CD8-positive, alpha-beta memory T cell (primary cell): ENCODE measurements around the gene KRTAP10-11. TPM values are rescaled to one million over a fixed set of nuclear protein-coding genes. Genes with fewer than 3 reads are reported as not detected.
A peak's percentile ranks its signal among the peaks of the same experiment; 100 is the strongest.

Source experiments
- CTCF ChIA-PET: fragments of 350-600 bp; sonication (Branson Sonifier 250); formaldehyde crosslinking; loops from one replicate; lab custom pipeline; 2021; ENCODE audit warnings: antibody characterized with exemption; lab: Charles Lee
- POLR2A ChIA-PET: fragments of 350-600 bp; sonication (Branson Sonifier 250); formaldehyde crosslinking; loops from one replicate; lab custom pipeline; 2021; ENCODE audit warnings: antibody characterized with exemption; lab: Charles Lee
- DNase-seq, 5 donors: peaks; one replicate each; pipeline versions ENCODE4 v3.0.0 to v3.0.0-alpha.2; 2020 to 2022; ENCODE audit warnings: mixed read lengths in 1 of 5
- H3K27ac ChIP-seq: one replicate; pipeline ENCODE4 v1.7.0; 2013; ENCODE audit warnings: low read depth, mild to moderate bottlenecking, low read length, moderate library complexity
- H3K27me3 ChIP-seq: 2 replicates; pipeline ENCODE4 v1.7.0; 2013; ENCODE audit warnings: low read length, mild to moderate bottlenecking; ENCODE audit not compliant: insufficient read depth, poor library complexity, severe bottlenecking
- H3K36me3 ChIP-seq: 2 replicates; pipeline ENCODE4 v1.7.0; 2013; ENCODE audit warnings: mild to moderate bottlenecking, low read length, moderate library complexity; ENCODE audit not compliant: insufficient read depth
- H3K4me1 ChIP-seq: 2 replicates; pipeline ENCODE4 v1.7.0; 2013; ENCODE audit warnings: mild to moderate bottlenecking, low read length, moderate library complexity; ENCODE audit not compliant: insufficient read depth
- H3K4me3 ChIP-seq: 2 replicates; pipeline ENCODE4 v1.7.0; 2013; ENCODE audit warnings: mild to moderate bottlenecking, low read length
- H3K9me3 ChIP-seq: 2 replicates; pipeline ENCODE4 v1.7.0; 2013; ENCODE audit warnings: mild to moderate bottlenecking, low read length
- H3K27ac Mint-ChIP-seq, 8 donors: one replicate each; pipeline ENCODE4 v1.8.0; 2020 to 2021; ENCODE audit warnings: mixed read lengths in 8 of 8, mild to moderate bottlenecking in 6 of 8, inconsistent platforms in 3 of 8, moderate library complexity in 3 of 8
- H3K27me3 Mint-ChIP-seq, 2 donors: one replicate each; pipeline ENCODE4 v1.8.0; 2020 to 2021; ENCODE audit warnings: mixed read lengths in 2 of 2, mild to moderate bottlenecking in 1 of 2, moderate library complexity in 1 of 2
- H3K36me3 Mint-ChIP-seq, 3 donors: one replicate each; pipeline ENCODE4 v1.8.0; 2020 to 2021; ENCODE audit warnings: mixed read lengths in 3 of 3, inconsistent platforms in 1 of 3, mild to moderate bottlenecking in 1 of 3
- H3K4me1 Mint-ChIP-seq, 3 donors: one replicate each; pipeline ENCODE4 v1.8.0; 2020 to 2021; ENCODE audit warnings: mixed read lengths in 3 of 3, inconsistent platforms in 1 of 3, mild to moderate bottlenecking in 1 of 3
- H3K4me3 Mint-ChIP-seq, 7 donors: one replicate each; pipeline ENCODE4 v1.8.0; 2020 to 2021; ENCODE audit warnings: mixed read lengths in 7 of 7, mild to moderate bottlenecking in 6 of 7, moderate library complexity in 4 of 7, inconsistent platforms in 2 of 7
- H3K9me3 Mint-ChIP-seq, 5 donors: one replicate each; pipeline ENCODE4 v1.8.0; 2020 to 2022; ENCODE audit warnings: mixed read lengths in 5 of 5, mild to moderate bottlenecking in 3 of 5, moderate library complexity in 2 of 5, inconsistent platforms in 1 of 5
- polyA plus RNA-seq: library from polyadenylated mRNA; unstranded; fragments of 300-500 nt; fragmentation: Illumina TruSeq; gene quantifications from one replicate; pipeline ENCODE4 v1.2.3, GENCODE V29; 2021
- total RNA-seq, 2 experiments: library from RNA; stranded (reverse); gene quantifications; one replicate each; pipeline ENCODE4 v1.2.3, GENCODE V29; 2021

Gene KRTAP10-11
- total and polyA plus RNA-seq, 3 experiments from 2014 or later: not detected

GRCh38 chr21:44647222-44647552 lies 973 bp downstream of the KRTAP10-11 start:
- no peak for DNase-seq
- POLR2A ChIA-PET: interaction anchor here (0.5 kb wide), 1 partner anchor 35 kb away, joined by 3 read pairs; no protein-coding TSS in a partner anchor
- Histone ChIP-seq H3K9me3 (no peaks in the 10 kb centered on the region), H3K36me3 (no peaks in the 10 kb centered on the region), H3K27me3 (no peaks in the 10 kb centered on the region), H3K27ac (no peak overlapping the region), H3K4me3 (no peak overlapping the region), H3K4me1 (no peaks in the 10 kb centered on the region)
- H3K27ac Mint-ChIP-seq: peak overlapping the region in 2 of 8 donors; percentile 12 to 45
- no peaks in the 10 kb centered on the region for H3K27me3 Mint-ChIP-seq
- CTCF ChIA-PET: no interaction called here
- H3K4me3 Mint-ChIP-seq: no peak overlapping the region
- H3K36me3 Mint-ChIP-seq: peaks cover 1 to 20% (median 5%) of the 10 kb centered on the region in 3 donors
- peaks cover 0 to 10% (median 9%) of the 10 kb centered on the region in 3 donors for H3K4me1 Mint-ChIP-seq
- H3K9me3 Mint-ChIP-seq: peaks cover 19 to 33% (median 26%) of the 10 kb centered on the region in 5 donors

GRCh38 chr21:44648557-44649311 lies 2.5 kb downstream of the KRTAP10-11 start:
- peaks cover 0 to 11% (median 5%) of the 10 kb centered on the region in 3 donors for H3K36me3 Mint-ChIP-seq
- POLR2A ChIA-PET: no interaction called here
- CTCF ChIA-PET: interaction anchor here (1.1 to 1.4 kb wide), 3 partner anchors 10 to 138 kb away, joined by 3 to 4 read pairs (median 3); no protein-coding TSS in a partner anchor
- Histone ChIP-seq H3K4me1 (peaks cover 6% of the 10 kb centered on the region), H3K27me3 (no peaks in the 10 kb centered on the region), H3K9me3 (no peaks in the 10 kb centered on the region), H3K4me3 (no peak overlapping the region), H3K36me3 (no peaks in the 10 kb centered on the region), H3K27ac (no peak overlapping the region)
- H3K9me3 Mint-ChIP-seq: peaks cover 14 to 23% (median 18%) of the 10 kb centered on the region in 5 donors
- no peaks in the 10 kb centered on the region for H3K27me3 Mint-ChIP-seq
- DNase-seq: no peak
- peak overlapping the region in 1 of 8 donors; percentile 58 for H3K27ac Mint-ChIP-seq
- peak overlapping the region in 1 of 7 donors; percentile 59 for H3K4me3 Mint-ChIP-seq
- peaks cover 6 to 21% (median 18%) of the 10 kb centered on the region in 3 donors for H3K4me1 Mint-ChIP-seq

GRCh38 chr21:44649521-44650100 lies 3.4 kb downstream of the KRTAP10-11 start:
- H3K36me3 ChIP-seq: no peaks in the 10 kb centered on the region
- Mint-ChIP-seq H3K27ac (peak overlapping the region in 2 of 8 donors; percentile 22 to 47), H3K27me3 (no peaks in the 10 kb centered on the region), H3K4me1 (peaks cover 14 to 30% (median 27%) of the 10 kb centered on the region in 3 donors), H3K36me3 (peaks cover 0 to 6% (median 4%) of the 10 kb centered on the region in 3 donors), H3K4me3 (no peak overlapping the region), H3K9me3 (peaks cover 6 to 15% (median 14%) of the 10 kb centered on the region in 5 donors)
- POLR2A ChIA-PET: no interaction called here
- CTCF ChIA-PET: interaction anchor here (1.1 to 1.4 kb wide), 3 partner anchors 9 to 139 kb away, joined by 3 to 4 read pairs (median 3); no protein-coding TSS in a partner anchor
- H3K9me3 ChIP-seq: no peaks in the 10 kb centered on the region
- H3K27ac ChIP-seq: no peak overlapping the region
- no peaks in the 10 kb centered on the region for H3K27me3 ChIP-seq
- no peak overlapping the region for H3K4me3 ChIP-seq
- H3K4me1 ChIP-seq: peaks cover 15% of the 10 kb centered on the region
- no peak for DNase-seq

- Histone ChIP-seq H3K27me3 (no peaks in the 10 kb centered on the region), H3K4me1 (peaks cover 23% of the 10 kb centered on the region), H3K4me3 (no peak overlapping the region), H3K27ac (no peak overlapping the region), H3K9me3 (no peaks in the 10 kb centered on the region), H3K36me3 (no peaks in the 10 kb centered on the region)
- ChIA-PET POLR2A (no interaction called here), CTCF (interaction anchor here (1.4 kb wide), 1 partner anchor 140 kb away, joined by 4 read pairs; no protein-coding TSS in a partner anchor)
- H3K27ac Mint-ChIP-seq: peak overlapping the region in 4 of 8 donors; percentile 22 to 78 (median 54)
- no peak overlapping the region for H3K4me3 Mint-ChIP-seq
- peaks cover 0 to 10% (median 9%) of the 10 kb centered on the region in 5 donors for H3K9me3 Mint-ChIP-seq
- no peak for DNase-seq
- H3K4me1 Mint-ChIP-seq: peaks cover 20 to 38% (median 34%) of the 10 kb centered on the region in 3 donors
- no peaks in the 10 kb centered on the region for H3K27me3 Mint-ChIP-seq
- no peaks in the 10 kb centered on the region for H3K36me3 Mint-ChIP-seq
Observed at GRCh38 chr21:44650265-44650972, 4.2 kb downstream of the KRTAP10-11 start.

GRCh38 chr21:44650973-44651675 lies 4.9 kb downstream of the KRTAP10-11 start:
- peak overlapping the region in 5 of 8 donors; percentile 33 to 79 (median 73) for H3K27ac Mint-ChIP-seq
- peaks cover 0 to 11% (median 7%) of the 10 kb centered on the region in 5 donors for H3K9me3 Mint-ChIP-seq

GRCh38 chr21:44653123-44653522 lies 6.9 kb downstream of the KRTAP10-11 start:
- Histone ChIP-seq H3K27ac (no peak overlapping the region), H3K9me3 (peaks cover 9% of the 10 kb centered on the region), H3K4me3 (no peak overlapping the region), H3K27me3 (no peaks in the 10 kb centered on the region), H3K36me3 (no peaks in the 10 kb centered on the region), H3K4me1 (peaks cover 48% of the 10 kb centered on the region)
- CTCF ChIA-PET: interaction anchor here (1.3 kb wide), 1 partner anchor 34 kb away, joined by 5 read pairs; no protein-coding TSS in a partner anchor
- H3K9me3 Mint-ChIP-seq: peaks cover 11 to 25% (median 14%) of the 10 kb centered on the region in 5 donors
- peak overlapping the region; percentile 84 to 98 (median 95) for H3K27ac Mint-ChIP-seq
- peak in 1 of 5 donors; percentile 20 for DNase-seq
- peaks cover 43 to 58% (median 54%) of the 10 kb centered on the region in 3 donors for H3K4me1 Mint-ChIP-seq
- peaks cover 3 to 14% (median 13%) of the 10 kb centered on the region in 3 donors for H3K36me3 Mint-ChIP-seq
- peaks cover 0 to 2% of the 10 kb centered on the region in 2 donors for H3K27me3 Mint-ChIP-seq
- POLR2A ChIA-PET: interaction anchor here (0.7 to 1.3 kb wide), 2 partner anchors 34 to 274 kb away, joined by 4 to 6 read pairs; no protein-coding TSS in a partner anchor
- H3K4me3 Mint-ChIP-seq: no peak overlapping the region

More at GRCh38 chr21:44650973-44651675, 4.9 kb downstream of the KRTAP10-11 start:
- Histone ChIP-seq H3K9me3 (peaks cover 1% of the 10 kb centered on the region), H3K27me3 (no peaks in the 10 kb centered on the region), H3K4me3 (no peak overlapping the region), H3K27ac (no peak overlapping the region), H3K4me1 (peaks cover 30% of the 10 kb centered on the region), H3K36me3 (no peaks in the 10 kb centered on the region)
- H3K4me1 Mint-ChIP-seq: peaks cover 23 to 45% (median 39%) of the 10 kb centered on the region in 3 donors
- no peaks in the 10 kb centered on the region for H3K27me3 Mint-ChIP-seq
- no peak overlapping the region for H3K4me3 Mint-ChIP-seq
- ChIA-PET POLR2A (no interaction called here), CTCF (no interaction called here)
- DNase-seq: no peak
- H3K36me3 Mint-ChIP-seq: peaks cover 0 to under 1% (median under 1%) of the 10 kb centered on the region in 3 donors
